CD4-positive, alpha-beta T cell treated with Interleukin-17A for 4 hours (primary cell): ENCODE measurements around the gene CPLX1.

Source experiments
- DNase-seq: peaks from one replicate; pipeline ENCODE4 v3.0.0-alpha.2; 2020; ENCODE audit warnings: mixed read lengths

The CPLX1 gene

DNA sequence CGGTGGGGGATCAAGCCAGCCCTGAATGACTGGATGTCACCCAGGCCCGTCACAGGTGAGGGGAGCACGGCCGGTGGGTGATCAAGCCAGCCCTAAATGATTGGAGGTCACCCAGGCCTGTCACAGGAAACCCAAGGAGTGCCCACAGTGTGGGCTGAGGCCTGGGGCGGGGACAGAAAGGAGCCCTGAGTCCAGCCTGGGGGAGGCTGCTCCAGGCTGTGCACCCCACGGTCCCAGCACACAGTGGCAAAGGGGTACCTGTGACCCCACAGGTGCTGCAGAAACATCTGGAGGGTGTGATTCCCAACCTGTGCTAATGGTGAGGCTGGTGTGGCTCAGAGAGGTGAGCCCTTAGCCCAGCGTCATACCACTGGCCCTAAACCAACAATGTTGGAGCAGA lies 6.2 kb upstream of the CPLX1 start:
- DNase-seq, result no peak

DNA sequence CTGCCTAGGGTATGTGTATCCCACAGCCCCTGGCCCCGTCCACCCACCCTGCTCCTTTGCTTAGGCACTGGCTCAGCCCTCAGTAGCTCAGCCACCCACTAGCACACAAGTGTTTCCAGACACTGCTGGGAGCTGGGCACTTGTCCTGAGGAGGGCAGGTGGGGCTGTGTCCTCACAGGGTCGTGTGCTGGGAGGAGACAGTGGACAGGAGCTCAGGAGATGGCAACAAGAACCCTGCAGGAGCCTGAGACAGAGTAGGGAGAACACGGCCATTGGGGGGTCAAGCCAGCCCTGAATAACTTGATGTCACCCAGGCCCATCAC lies 5.5 kb upstream of the CPLX1 start:
- DNase-seq, result no peak

DNA sequence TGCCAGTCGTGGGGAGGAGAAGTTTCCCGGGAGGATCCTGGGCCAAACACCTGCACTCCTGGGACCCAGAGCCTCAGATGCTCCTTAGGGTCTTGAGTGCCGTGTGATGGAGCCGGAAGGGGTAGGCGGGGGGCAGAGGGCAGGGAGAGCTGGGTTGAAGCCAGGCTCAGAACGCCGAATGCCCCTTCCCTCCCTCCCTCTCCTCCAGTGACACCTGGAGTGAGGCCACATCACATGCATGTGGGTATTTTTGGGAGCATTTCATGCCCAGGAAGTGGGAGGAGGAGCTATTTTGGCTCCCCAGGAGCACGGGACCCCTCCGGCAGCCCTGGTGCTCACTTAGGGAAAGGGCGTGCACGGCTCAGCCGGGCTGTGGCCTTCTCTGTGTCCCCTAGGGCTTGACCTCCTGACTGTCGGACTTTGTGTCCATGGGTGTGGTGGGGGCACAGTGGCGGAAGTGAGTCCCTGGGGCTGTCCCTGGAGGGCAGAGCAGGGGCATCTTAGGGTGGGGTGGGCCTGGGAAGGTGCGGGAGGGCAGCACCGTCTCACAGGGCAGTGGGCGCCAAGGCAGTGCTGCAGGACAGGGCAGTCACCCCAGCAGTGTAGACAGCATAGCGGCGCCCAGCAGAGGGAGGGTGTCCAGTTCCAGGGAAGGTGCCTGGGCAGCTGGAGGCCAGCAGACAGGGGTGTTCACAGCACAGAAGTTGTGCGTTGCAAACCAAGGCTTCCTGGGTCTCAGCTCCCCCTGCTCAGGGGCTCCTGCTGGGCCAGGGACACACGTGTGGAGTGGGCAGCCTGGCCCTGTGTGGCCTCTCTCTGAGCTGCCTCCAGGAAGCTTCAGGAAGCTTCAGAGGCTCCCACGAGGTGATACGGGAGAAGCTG lies 4.9 kb upstream of the CPLX1 start:
- no peak for DNase-seq

DNA sequence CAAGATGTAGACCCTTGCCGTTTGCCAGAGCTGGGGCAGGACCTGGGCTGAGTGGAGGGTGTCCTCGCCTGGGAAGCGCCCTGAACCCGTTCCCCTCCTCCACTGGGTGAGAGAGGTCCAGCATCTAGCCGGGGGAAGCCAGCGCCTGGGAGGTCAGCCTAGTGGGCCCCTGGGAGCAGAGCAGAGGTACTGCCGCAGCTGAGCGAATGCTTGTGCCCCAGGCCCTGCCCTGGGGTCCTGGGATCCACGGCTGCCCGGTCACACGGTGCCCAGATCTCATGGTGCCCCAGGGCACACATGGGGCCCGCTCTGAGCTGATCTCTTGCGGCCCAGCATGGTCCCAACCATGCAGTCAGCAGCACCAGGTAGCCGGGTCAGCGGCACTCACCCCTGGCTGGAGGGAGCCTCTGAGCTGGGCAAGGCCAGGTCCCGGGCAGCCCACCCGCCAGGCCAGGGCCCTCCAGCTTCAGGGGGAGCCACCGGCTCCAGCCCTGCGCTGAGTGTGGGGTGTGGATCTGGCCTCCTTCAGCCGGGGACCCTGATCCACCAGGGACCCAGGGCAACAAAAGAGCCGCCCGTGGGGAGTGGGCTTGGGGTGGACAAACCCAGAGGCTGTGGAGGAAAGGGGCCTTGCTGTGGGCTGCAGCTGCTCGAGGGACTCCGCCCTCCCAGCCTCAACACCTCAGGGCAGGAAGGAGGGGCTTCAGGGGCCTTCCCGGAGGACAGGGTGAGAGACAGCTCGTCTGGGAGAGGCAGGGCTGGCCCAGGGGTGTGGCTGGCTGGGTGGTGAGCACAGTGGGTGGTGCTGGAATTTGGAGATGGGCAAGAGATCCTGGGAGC lies 4.1 kb upstream of the CPLX1 start:
- no peak for DNase-seq

DNA sequence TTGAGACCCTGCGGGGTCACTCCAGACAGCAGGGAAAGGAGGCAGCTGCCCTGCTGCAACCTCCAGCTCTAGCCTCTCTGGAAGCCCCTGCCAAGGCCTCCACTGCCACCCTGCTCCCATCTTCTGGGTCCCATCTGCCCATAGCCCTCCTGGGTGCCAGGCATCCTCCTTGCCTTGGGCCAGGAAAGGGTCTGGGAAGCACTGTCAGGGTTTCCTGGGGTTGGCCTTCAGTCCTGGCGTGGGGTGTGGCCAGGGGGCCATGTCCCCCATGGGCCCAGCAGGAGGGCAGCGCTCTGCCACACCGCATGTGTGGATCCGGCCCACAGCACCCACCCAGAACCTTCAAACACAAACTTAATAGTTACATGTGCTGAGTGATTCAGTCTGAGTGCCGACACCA lies 3.4 kb upstream of the CPLX1 start:
- DNase-seq, result no peak

DNA sequence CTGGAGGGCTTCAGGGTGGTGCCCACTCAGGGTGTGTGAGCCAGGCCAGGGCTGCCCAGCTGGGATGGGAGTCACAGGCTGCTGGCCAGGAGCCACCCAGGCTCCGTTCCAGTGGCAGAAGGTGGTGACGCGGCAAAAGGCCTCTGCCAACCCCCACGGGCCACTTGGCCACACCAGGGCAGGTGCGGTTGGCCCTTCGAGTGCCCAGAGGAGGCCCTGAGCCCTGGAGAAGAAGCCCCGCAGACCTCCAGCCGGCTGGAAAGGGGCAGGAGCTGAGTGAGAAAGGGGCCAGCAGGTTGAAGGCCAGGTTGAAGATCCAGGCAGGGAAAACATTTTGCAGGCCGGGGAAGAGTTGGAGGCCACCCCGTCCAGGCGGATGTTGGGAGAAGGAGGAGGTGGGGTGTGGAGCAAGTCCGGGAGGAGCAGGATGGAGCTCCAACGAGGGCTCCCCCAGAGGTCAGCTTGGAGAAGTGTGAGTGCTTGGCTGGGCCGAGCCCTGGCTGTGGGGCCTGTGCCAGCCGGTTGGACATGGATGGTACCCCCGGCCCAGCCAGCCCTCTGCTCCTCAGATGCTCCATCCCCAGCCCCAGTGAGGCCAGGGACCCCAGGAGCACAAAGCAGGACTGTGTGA lies 2.8 kb upstream of the CPLX1 start:
- no peak for DNase-seq

DNA sequence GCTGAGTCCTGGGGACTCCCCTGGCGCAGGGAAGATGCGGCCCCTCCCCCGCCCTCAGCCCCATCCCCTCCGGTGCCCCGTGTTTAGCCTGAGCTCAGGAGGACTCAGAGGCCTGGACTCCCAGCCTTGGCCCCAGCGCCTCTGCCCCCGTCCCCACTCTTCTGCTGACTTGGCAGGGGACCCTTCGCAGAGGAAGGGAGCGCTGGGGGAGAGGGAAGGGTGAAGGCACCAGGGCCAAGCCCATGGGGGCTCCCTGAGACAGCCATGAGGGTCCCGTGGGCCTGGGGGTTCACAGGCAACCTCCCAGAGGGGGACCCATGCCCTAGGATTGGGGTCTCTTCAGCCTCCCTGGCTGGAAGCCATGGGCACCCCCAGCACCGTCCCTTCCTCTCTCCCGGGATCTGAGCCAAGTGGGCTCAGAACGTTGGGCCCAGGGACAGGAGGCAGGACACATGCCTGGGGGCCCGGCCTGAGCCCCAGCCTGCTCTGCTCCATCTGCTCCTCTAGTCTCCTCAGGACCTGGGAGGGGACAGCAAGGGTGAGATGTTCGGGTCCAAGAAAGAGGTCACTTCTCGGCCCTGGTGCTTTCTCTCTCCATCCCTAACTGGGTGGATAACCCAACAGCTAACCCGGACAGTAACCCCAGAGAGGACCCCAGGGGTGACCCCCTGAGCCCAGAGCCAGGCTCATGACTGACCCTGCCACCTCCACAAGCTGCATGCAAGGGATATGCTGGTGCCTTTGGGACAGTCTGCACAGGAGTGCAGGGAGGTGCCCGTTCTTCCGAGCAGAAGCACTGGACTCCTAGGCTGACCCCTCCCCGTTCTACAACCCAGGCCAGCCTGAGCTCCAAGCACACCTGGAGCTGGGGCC lies 1.5 kb upstream of the CPLX1 start:
- DNase-seq, result no peak

DNA sequence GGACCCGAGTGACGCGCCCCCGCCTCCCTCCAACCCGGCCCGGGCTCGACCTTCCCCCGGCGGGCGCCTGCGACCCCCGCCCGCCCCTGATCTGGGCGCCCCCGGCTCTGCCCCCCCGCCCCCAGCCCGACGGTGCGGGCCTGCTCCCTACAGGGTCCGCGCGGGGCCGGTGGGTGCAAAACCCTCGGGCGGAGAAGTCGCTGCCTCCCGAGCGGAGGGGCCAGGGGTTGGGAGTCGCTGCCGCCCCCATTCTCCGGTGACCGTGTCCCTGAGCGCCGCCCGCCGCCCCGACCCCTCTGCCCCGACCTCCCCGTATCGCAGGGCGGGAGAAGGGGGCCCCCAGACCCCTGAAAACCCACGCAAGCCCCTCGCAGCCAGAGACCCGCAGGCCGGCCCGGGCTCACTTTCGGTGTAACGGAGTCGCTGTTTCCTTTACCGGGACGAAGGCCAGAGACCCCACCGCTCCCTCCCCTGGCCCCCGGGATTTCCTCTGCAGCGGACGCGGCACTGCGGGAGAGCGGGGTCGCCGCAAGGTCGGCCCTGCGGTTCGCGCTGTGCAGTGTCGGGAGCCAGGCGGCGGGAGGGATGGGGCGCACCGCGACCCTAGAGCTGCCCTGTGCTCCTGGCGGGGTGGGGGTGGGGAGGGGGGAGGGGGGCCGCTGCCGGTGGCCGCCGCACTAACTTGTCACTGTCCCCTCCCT lies 729 bp upstream of the CPLX1 start:
- no peak for DNase-seq

DNA sequence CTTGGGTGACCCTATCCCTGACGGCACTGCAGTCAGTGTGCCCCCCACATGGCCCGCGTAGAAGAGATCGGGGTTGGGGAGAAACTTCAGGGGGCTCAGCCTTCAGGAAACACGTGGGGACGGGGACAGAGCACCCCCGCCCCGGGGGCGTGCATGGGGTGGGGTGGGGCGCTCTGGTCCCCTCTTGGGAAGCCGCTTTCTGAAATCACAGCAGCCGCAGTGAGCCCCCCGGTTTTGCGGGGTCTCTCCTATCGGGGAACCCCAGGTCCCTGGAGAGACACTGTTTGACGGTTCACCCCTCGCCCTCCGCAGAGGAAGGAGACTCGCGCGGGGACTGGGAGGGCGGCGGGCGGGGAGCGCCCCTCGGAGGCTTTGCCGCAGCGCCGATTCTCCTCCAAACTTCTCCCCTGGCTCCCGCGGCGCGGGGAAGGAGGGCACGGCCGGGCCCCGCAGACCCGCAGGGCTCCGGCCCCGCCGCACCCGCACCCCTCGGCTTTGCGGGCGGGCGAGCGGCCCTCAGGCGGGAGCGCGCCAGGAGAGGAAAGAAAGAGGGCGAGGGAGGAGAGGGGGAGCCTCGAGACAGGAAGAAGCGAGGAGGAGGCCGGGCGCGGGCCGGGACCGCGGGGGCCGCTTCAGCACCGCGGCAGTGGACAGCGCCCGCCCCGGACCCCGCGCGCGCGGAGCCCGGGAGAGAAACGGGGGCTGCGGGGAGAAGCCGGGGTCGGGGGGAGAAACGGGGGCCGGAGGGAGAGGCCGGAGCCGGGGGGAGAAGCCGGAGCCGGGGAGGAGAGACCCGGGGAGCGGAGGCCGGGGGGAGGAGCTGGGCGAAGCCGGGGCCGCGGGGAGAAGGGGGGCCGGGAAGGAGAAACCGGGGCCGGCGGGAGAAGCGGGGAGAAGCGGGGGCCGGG lies 612 bp downstream of the CPLX1 start:
- peak; percentile 51 for DNase-seq

DNA sequence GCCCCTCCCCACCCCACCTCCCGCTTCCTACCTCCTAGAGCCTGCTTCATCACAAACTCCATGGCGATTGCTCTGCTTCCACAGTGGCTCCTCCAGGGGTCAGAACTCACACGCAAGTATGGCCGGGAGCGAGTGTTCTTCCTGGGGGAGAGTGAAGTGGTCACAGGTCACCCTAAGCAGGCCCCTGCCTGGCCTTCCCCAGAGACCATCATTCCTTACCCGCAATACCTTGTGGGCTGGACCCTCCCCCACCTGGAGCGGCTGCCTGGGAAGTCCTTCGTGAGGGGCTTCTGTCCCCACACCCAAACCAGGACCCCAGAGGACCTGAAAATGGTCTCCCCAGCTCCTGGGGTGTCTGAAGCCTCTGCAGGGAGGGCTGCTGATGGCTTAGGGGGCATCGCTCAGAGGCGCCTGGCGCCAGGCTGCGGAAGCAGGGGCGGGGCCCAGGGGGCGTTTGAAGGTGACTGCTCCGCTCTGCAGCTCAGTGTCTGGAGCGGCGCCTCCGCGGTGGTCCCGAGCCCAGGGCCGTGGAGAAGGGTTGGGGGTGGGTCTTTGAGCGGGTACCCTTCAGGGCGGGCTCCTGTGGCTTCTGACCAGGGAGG lies 1.4 kb downstream of the CPLX1 start:
- DNase-seq, result no peak

DNA sequence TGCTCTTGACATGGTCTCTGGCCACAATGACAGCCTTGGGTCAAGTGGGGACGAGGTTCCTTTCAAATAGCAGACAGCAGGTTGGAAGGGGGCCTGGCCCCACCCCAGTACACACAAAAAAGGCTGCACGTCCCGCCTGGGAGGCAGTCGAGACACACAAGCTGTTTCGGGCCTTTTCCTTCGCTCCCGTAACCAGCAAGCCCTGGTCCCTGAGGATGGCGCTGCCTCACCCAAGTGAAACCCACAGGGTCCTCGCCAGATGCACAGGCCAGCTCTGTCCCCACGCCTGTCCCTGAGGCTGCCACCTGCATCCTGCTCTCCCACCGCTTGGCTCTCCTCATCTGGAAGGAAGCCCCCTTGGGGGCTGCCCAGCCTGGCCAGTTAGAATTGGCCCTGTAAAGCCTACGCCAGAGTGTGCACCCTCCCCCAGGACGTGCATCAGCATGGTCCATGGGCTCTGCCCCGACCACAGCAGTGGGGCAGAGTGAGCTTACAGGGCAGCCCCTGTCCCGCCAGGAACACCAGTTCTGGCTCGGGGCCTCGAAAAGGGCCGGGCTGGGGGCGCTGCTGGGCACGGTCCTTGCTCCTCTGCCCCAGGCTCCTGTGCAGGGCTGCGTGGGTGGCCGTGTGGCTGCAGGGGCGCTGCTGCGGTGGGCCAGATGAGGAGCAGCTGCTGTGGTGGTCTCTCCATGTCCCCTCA lies 2.0 kb downstream of the CPLX1 start:
- DNase-seq, result no peak

DNA sequence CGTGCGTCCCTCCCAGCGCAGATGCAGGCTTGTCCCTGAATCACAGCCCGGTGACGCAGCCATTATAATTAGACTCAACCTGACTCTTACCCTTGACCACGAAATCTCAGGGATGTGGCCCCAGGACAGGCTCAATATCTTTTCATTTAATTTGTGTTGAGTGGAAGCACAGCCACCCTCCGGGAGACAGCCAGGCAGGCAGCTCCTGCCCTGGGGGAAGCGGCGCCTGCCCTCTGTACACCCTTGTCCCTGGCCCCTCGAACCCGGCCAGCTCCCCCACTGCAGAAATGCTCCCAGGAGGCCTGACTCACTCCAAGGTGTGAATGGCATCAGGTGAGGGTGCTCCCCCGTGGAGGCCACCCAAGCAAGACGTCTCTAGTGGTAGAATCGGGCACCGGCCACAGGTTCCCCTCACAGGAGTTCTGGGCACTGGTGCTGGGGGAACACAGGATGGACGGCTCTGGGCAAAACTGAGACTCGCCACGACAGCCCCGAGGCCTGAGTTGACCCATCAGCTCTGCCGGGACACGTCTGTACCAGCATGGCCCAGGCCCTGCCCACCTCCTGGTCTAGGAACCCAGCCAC lies 2.7 kb downstream of the CPLX1 start:
- DNase-seq, result no peak

DNA sequence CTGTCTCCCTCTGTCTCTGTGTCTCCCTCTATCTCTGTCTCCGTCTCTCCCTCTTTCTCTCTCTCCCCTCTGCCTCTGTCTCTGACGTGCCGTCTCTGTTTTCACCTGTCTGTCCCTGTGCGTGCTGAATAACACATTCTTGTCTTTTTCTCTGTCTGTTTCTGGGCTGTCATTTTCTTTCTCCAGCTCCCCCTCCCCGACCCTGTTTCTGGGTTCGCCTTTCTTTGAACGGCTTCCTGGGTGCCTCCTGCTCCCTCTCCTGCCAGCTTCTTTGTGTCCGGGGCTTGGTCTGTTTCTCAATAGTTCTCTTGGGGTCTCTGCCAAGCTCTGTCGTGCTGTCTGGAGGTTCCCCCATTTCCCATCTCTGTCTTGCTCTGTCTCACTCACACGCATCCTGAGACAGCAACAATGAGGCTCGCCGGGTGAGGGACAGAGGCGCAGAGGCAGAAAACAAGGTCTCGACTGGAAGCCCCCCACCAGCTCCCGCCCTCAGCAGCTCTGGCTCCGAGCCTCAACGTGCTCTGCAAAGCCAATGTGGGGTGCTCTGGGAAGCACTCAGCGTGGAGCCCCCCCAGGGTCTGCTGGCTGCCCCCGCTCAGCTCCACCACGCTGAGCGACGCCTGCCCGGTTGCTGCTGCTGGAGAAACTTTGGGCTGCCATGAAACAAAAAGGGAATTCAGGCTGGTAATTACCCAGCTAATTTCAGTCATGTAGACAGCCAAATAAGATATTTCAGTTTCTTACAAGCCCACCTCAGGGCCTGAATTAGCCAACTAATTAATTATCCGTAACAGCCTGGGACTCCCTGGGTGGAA lies 3.4 kb downstream of the CPLX1 start:
- no peak for DNase-seq

DNA sequence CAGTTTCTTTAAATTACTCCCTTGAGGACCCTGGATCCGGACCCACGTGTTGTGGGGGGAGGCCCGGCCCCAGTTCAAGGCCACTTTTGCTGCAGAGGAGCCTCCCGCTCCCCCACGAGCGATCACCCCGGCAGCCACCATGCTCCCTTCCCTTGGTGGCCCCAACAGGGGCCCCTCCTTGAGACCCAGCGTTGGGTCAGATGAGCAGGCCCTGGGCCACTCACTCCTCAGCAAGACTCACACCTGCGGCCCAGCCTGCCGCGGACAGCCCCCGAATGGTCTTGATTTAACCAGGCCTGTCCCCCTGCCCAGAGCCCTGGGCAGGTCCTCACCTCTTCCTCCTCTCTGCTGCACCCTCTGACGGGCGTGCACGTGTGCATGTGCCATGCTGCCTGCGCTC lies 4.3 kb downstream of the CPLX1 start:
- no peak for DNase-seq

DNA sequence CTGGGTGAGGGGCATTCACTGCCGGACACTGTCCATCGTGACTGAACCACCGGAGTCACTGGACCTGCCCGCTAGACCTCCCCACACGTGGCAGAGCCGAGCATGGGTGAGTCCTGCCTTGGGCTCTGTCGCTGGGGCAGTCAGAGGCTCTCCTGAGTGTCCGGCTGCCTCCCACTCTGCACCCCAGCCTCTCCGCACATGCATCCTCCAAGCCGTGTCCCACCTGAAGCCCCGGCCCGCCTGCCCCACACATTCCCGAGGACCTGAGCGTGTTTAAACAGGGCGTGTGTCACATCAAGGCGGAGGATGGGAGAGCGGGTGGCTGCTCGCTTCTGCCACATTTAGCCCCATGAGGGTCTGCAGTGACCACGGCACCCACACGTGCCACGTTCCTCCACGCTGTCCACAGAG lies 4.7 kb downstream of the CPLX1 start:
- no peak for DNase-seq

DNA sequence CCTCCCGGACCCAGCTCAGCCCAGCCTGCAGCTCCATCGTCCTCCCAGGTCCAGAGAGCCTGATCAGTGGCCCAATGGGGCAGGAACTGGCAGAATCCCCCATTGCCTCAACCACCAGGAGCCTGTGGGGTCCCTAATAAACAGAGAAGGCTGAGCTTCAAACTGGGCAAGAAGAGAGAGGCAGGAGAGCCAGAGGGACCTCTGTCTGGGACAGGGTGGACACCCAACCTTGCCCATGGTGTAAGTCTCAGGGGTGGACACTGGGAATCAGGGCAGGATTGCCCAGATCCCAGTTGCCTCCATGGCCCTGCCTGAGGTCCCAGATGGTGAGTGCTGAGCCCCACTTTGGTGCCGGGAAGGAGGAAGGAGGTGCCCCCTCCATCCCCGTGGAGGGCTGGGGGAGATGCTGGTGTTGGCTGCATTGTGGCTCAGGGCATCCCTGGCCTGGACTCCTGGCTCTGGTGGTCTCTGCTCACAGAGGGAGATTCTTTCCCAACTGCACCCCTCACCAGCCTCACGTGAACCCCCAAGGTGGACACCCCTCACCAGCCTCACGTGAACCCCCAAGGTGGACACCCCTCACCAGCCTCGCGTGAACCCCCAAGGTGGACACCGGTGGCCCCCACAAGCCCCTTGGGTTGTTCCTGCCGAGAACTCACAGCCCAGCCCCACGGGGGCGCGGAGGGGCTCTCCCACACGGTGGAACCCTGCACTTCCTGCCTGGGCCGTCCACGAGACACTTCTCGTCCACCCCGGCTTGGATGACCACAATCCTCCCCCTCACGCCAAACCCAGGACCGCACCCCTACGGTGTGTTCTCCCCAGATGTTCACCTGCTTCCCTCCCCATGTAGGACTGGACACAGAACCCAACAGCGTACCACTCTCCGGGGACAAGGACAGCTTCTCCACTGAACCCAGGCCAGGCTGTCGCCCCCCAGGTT lies 5.4 kb downstream of the CPLX1 start:
- DNase-seq, result no peak
